Measurements from ENCODE around the gene TTC34.

The TTC34 gene

DNA sequence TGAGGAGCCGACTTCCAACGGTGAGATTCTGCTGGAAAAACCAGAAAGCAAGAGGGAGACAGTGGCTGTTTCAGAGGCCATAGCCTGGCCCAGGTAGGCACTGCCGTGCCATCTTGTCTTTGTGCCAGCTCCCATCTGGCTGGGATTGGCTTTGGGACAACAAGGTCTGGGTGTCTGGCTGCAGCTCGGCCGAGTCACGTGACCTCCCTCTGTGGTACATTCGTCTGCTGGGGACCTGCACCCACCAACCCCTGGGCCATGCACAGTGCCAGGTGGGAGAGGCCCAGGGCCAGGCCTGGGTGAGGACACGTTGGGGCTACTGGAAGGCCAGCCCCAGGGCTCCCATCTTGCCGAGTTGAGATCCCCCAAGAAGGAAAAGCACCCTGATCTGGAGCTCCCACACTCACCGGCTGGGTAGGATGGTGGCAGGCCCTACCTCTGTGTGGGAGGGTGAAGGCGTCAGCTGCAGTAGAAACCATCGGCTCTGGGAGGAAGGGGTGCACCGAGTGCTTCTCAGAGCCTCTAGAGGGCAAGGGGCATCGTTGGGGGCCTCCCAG lies 25.3 kb upstream of the TTC34 start:
- H3K9me3 ChIP-seq (ENCODE audit: control insufficient read depth in 1 of 2, low read length in 2 of 2) = peaks cover 0 to 3% of the 10 kb centered on the region in 2 donors
- no peaks in the 10 kb centered on the region for H3K36me3 ChIP-seq (ENCODE audit: control insufficient read depth in 1 of 2, insufficient read depth in 2 of 2, low read length in 2 of 2)
- H3K4me1 ChIP-seq (ENCODE audit: control insufficient read depth in 1 of 2, insufficient read depth in 2 of 2, low read length in 2 of 2) = peaks cover 0 to 4% of the 10 kb centered on the region in 2 donors
- no peak overlapping the region for H3K27ac ChIP-seq (ENCODE audit: low read length)
- no peaks in the 10 kb centered on the region for H3K27me3 ChIP-seq (ENCODE audit: low read depth, low read length)
- no peak overlapping the region for H3K4me3 ChIP-seq (ENCODE audit: low read depth in 1 of 2, low read length in 2 of 2)

GRCh38 chr1:2826316-2826715 lies 24.8 kb upstream of the TTC34 start:
- Histone ChIP-seq H3K27ac (ENCODE audit: low read length) (no peak overlapping the region), H3K4me3 (ENCODE audit: low read depth in 1 of 2, low read length in 2 of 2) (no peak overlapping the region), H3K36me3 (ENCODE audit: control insufficient read depth in 1 of 2, insufficient read depth in 2 of 2, low read length in 2 of 2) (no peaks in the 10 kb centered on the region), H3K9me3 (ENCODE audit: control insufficient read depth in 1 of 2, low read length in 2 of 2) (peaks cover 0 to 3% of the 10 kb centered on the region in 2 donors), H3K27me3 (ENCODE audit: low read depth, low read length) (no peaks in the 10 kb centered on the region), H3K4me1 (ENCODE audit: control insufficient read depth in 1 of 2, insufficient read depth in 2 of 2, low read length in 2 of 2) (peaks cover 0 to 7% of the 10 kb centered on the region in 2 donors)

DNA sequence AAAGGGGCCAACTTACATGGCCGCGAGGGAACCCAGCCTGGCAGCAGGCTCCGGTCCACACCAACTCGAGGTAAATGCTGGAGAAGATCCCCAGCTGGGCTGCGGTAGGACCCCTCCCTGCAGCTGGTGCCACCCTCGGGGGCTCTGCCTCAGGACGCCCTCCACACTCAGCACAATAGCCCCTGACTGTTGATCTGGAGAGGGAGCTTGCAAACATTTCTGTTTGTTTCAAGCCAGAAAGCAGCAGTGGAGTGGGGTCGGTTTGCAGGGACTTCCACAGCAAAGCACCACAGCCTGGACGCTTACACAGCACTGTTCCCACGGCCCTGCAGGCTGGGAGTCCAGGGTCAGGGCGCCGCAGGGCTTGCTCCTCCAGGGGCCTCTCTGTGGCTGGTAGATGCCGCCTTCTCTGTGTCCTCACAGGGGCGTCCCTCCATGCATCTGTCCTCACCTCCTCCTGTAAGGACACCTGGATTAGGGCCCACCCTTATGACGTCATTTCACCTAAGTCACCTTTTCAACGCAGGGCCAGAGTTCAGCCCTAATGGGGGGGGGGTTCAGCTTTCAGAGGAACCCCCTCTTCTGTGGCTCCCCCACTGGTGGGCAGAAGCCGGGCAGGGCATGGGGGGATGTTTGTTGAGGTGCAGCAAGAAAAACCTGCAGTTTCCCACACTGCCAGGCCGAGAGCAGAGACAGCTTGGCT lies 24.1 kb upstream of the TTC34 start:
- H3K4me1 ChIP-seq (ENCODE audit: control insufficient read depth in 1 of 2, insufficient read depth in 2 of 2, low read length in 2 of 2) = peaks cover 0 to 7% of the 10 kb centered on the region in 2 donors
- H3K4me3 ChIP-seq (ENCODE audit: low read depth in 1 of 2, low read length in 2 of 2) = no peak overlapping the region
- peaks cover 0 to 3% of the 10 kb centered on the region in 2 donors for H3K9me3 ChIP-seq (ENCODE audit: control insufficient read depth in 1 of 2, low read length in 2 of 2)
- no peak overlapping the region for H3K27ac ChIP-seq (ENCODE audit: low read length)
- no peaks in the 10 kb centered on the region for H3K27me3 ChIP-seq (ENCODE audit: low read depth, low read length)
- no peaks in the 10 kb centered on the region for H3K36me3 ChIP-seq (ENCODE audit: control insufficient read depth in 1 of 2, insufficient read depth in 2 of 2, low read length in 2 of 2)

- H3K4me1 ChIP-seq (ENCODE audit: control insufficient read depth in 1 of 2, insufficient read depth in 2 of 2, low read length in 2 of 2) = peaks cover 0 to 7% of the 10 kb centered on the region in 2 donors
- H3K4me3 ChIP-seq (ENCODE audit: low read depth in 1 of 2, low read length in 2 of 2) = no peak overlapping the region
- H3K27ac ChIP-seq (ENCODE audit: low read length) = no peak overlapping the region
- H3K9me3 ChIP-seq (ENCODE audit: control insufficient read depth in 1 of 2, low read length in 2 of 2) = peaks cover 0 to 3% of the 10 kb centered on the region in 2 donors
- no peaks in the 10 kb centered on the region for H3K36me3 ChIP-seq (ENCODE audit: control insufficient read depth in 1 of 2, insufficient read depth in 2 of 2, low read length in 2 of 2)
- no peaks in the 10 kb centered on the region for H3K27me3 ChIP-seq (ENCODE audit: low read depth, low read length)
Observed at GRCh38 chr1:2824999-2825398, 23.5 kb upstream of the TTC34 start.

DNA sequence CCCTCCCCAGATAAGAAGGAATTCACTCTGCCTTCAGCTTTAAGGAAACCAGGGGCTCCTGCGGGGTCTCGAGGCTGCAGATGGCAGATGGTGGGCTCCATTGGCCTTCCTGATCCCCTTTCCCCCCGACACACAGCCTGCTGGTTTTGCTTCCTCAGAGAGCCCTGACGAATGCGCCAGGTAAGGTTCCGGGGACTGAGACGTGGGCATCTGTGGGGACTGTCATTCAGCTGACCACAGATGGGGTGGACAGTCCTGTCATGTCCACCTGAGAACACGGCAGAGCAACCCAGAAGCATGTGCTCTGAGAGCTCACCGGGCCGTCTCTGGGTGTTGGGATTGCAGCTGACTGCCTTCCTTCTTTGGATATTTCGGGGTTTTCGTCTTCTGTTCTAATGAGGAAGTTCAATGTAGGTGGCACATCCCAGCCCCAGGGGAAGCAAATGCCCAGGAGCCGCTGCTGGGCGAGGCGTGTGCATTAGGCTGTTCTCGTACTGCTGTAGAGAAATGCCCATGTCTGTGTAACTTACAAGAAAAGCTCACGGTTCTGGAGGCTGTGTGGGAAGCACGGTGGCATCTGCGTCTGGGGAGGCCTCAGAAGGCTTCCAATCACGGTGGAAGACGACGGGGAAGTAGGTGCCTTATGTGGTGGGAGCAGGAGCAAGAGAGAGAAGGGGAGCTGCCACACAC lies 22.6 kb upstream of the TTC34 start:
- H3K4me1 ChIP-seq (ENCODE audit: control insufficient read depth in 1 of 2, insufficient read depth in 2 of 2, low read length in 2 of 2) = peaks cover 0 to 7% of the 10 kb centered on the region in 2 donors
- no peak overlapping the region for H3K27ac ChIP-seq (ENCODE audit: low read length)
- no peaks in the 10 kb centered on the region for H3K36me3 ChIP-seq (ENCODE audit: control insufficient read depth in 1 of 2, insufficient read depth in 2 of 2, low read length in 2 of 2)
- no peak overlapping the region for H3K4me3 ChIP-seq (ENCODE audit: low read depth in 1 of 2, low read length in 2 of 2)
- no peaks in the 10 kb centered on the region for H3K27me3 ChIP-seq (ENCODE audit: low read depth, low read length)
- H3K9me3 ChIP-seq (ENCODE audit: control insufficient read depth in 1 of 2, low read length in 2 of 2) = peaks cover 0 to 3% of the 10 kb centered on the region in 2 donors

DNA sequence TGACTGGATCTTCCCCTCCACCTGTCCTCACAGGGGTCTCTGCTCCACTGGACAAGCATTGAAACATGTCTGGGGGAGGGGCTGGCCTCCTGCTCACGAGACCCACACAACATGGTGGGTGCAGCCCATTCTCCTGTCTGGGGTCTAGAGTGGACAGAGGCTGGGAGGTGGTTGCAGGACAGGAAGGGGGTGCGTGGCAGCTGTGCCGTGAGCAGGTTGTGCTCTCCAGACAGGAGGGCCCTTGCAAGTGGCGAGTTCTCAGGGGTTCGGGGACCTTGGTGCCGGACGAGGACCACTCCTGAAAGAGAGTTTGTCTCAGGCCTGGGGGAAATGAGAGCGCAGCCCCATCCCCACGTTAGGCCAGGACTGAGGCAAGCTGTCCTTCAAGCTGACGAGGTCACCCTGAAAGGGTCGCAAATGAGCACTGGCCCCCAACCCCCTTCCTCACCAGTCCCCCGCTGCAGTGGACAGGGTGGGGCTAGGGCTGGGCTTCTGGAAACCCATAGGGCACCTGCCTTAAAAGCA lies 21.2 kb upstream of the TTC34 start:
- Histone ChIP-seq H3K36me3 (ENCODE audit: control insufficient read depth in 1 of 2, insufficient read depth in 2 of 2, low read length in 2 of 2) (no peaks in the 10 kb centered on the region), H3K4me3 (ENCODE audit: low read depth in 1 of 2, low read length in 2 of 2) (no peak overlapping the region), H3K9me3 (ENCODE audit: control insufficient read depth in 1 of 2, low read length in 2 of 2) (peaks cover 0 to 3% of the 10 kb centered on the region in 2 donors), H3K27me3 (ENCODE audit: low read depth, low read length) (no peaks in the 10 kb centered on the region), H3K4me1 (ENCODE audit: control insufficient read depth in 1 of 2, insufficient read depth in 2 of 2, low read length in 2 of 2) (peaks cover 0 to 7% of the 10 kb centered on the region in 2 donors), H3K27ac (ENCODE audit: low read length) (no peak overlapping the region)

DNA sequence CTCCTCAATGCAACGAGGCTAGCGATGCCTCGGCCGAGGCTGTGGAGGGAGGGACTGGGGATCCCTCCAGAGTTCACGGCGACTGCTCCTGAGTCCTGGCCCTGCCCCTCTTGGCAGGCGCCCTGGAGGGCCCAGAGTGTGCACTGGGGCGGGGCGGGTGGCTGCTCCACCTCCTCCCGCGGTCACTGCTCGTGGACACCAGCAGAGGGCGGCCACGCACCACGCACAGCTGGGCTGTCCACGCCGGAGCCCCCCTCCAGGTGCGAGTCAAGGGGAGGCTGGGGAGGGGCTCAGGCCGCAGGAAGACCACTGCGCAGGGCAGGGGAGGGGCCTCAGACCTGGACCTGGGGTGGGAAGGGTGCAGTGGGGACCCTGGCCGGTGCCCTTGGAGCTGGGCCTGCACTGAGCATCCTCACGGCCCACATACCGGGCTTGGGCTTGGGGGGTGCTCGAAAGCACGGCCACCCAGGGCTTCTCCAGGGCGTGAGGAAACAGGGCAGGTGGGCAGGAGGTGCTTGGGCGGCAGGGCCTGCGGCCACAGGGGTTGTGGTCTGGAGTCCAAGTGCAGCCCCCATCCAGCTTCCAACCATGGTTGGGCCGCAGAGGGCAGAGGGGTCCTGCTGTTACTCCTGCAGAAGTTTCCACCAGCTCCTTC lies 20.6 kb upstream of the TTC34 start:
- H3K27ac ChIP-seq (ENCODE audit: low read length) = no peak overlapping the region
- peaks cover 0 to 7% of the 10 kb centered on the region in 2 donors for H3K4me1 ChIP-seq (ENCODE audit: control insufficient read depth in 1 of 2, insufficient read depth in 2 of 2, low read length in 2 of 2)
- no peaks in the 10 kb centered on the region for H3K36me3 ChIP-seq (ENCODE audit: control insufficient read depth in 1 of 2, insufficient read depth in 2 of 2, low read length in 2 of 2)
- H3K9me3 ChIP-seq (ENCODE audit: control insufficient read depth in 1 of 2, low read length in 2 of 2) = no peaks in the 10 kb centered on the region
- H3K4me3 ChIP-seq (ENCODE audit: low read depth in 1 of 2, low read length in 2 of 2) = no peak overlapping the region
- H3K27me3 ChIP-seq (ENCODE audit: low read depth, low read length) = no peaks in the 10 kb centered on the region

GRCh38 chr1:2821373-2821955 lies 20.0 kb upstream of the TTC34 start:
- Histone ChIP-seq H3K9me3 (ENCODE audit: control insufficient read depth in 1 of 2, low read length in 2 of 2) (no peaks in the 10 kb centered on the region), H3K27me3 (ENCODE audit: low read depth, low read length) (no peaks in the 10 kb centered on the region), H3K36me3 (ENCODE audit: control insufficient read depth in 1 of 2, insufficient read depth in 2 of 2, low read length in 2 of 2) (no peaks in the 10 kb centered on the region), H3K4me1 (ENCODE audit: control insufficient read depth in 1 of 2, insufficient read depth in 2 of 2, low read length in 2 of 2) (peaks cover 0 to 7% of the 10 kb centered on the region in 2 donors), H3K4me3 (ENCODE audit: low read depth in 1 of 2, low read length in 2 of 2) (no peak overlapping the region), H3K27ac (ENCODE audit: low read length) (no peak overlapping the region)

- H3K27me3 ChIP-seq (ENCODE audit: low read depth, low read length) = no peaks in the 10 kb centered on the region
- H3K4me1 ChIP-seq (ENCODE audit: control insufficient read depth in 1 of 2, insufficient read depth in 2 of 2, low read length in 2 of 2) = peaks cover 0 to 7% of the 10 kb centered on the region in 2 donors
- no peak overlapping the region for H3K4me3 ChIP-seq (ENCODE audit: low read depth in 1 of 2, low read length in 2 of 2)
- H3K9me3 ChIP-seq (ENCODE audit: control insufficient read depth in 1 of 2, low read length in 2 of 2) = no peaks in the 10 kb centered on the region
- no peaks in the 10 kb centered on the region for H3K36me3 ChIP-seq (ENCODE audit: control insufficient read depth in 1 of 2, insufficient read depth in 2 of 2, low read length in 2 of 2)
- H3K27ac ChIP-seq (ENCODE audit: low read length) = no peak overlapping the region
Observed at GRCh38 chr1:2820731-2821372, 19.4 kb upstream of the TTC34 start.

- Histone ChIP-seq H3K36me3 (ENCODE audit: control insufficient read depth in 1 of 2, insufficient read depth in 2 of 2, low read length in 2 of 2) (no peaks in the 10 kb centered on the region), H3K4me3 (ENCODE audit: low read depth in 1 of 2, low read length in 2 of 2) (no peak overlapping the region), H3K4me1 (ENCODE audit: control insufficient read depth in 1 of 2, insufficient read depth in 2 of 2, low read length in 2 of 2) (peaks cover 0 to 7% of the 10 kb centered on the region in 2 donors), H3K27ac (ENCODE audit: low read length) (no peak overlapping the region), H3K9me3 (ENCODE audit: control insufficient read depth in 1 of 2, low read length in 2 of 2) (no peaks in the 10 kb centered on the region), H3K27me3 (ENCODE audit: low read depth, low read length) (no peaks in the 10 kb centered on the region)
Observed at GRCh38 chr1:2819831-2820730, 18.6 kb upstream of the TTC34 start.
